Renal pelvis (tissue), 3 donors: ENCODE measurements around the gene BPHL. TPM values are rescaled to one million over a fixed set of nuclear protein-coding genes. Genes with fewer than 3 reads are reported as not detected.

Experiments used
- polyA plus RNA-seq, 3 donors: library from polyadenylated mRNA; unstranded; fragments of 120-200 nt; gene quantifications; one replicate each; pipeline ENCODE4 v1.2.1, GENCODE V29; 2013; ENCODE audit not compliant: insufficient read length in 3 of 3

BPHL gene
- polyA plus RNA-seq, 3 donors, result 54.5 to 75.9 (median 74.9) TPM

Other genes starting within 250 kb of the BPHL start
- gene SERPINB9, start 215.4 kb upstream of the BPHL start, polyA plus RNA-seq, result 10 to 100 TPM in 2 of 3 donors, 1 to 10 TPM in 1; 9.5 to 12.3 (median 11.9) TPM
- 10 to 100 TPM; 82.2 to 86.0 (median 84.7) TPM for gene SERPINB6, start 147.1 kb upstream of the BPHL start, polyA plus RNA-seq
- gene NQO2, start 118.8 kb upstream of the BPHL start, polyA plus RNA-seq, result 10 to 100 TPM; 67.2 to 88.7 (median 74.8) TPM
- gene RIPK1, start 50.2 kb upstream of the BPHL start, polyA plus RNA-seq, result 10 to 100 TPM; 23.7 to 26.3 (median 25.9) TPM
- gene TUBB2A, start 38.8 kb downstream of the BPHL start, polyA plus RNA-seq, result 10 to 100 TPM; 54.5 to 84.7 (median 55.5) TPM
- gene TUBB2B, start 108.9 kb downstream of the BPHL start, polyA plus RNA-seq, result 100 to 1,000 TPM; 113 to 157 (median 126) TPM
- gene PSMG4, start 140.2 kb downstream of the BPHL start, polyA plus RNA-seq, result 10 to 100 TPM; 20.2 to 26.1 (median 24.7) TPM